ENCODE measurements around the gene MRAP. TPM values are rescaled to one million over a fixed set of nuclear protein-coding genes. Genes with fewer than 3 reads are reported as not detected.

MRAP gene
- under 1 TPM in 1 of 5 donors, not detected in 4; 0.55 TPM for total RNA-seq
- under 1 TPM in 1 of 3 donors, not detected in 2; 0.30 TPM for polyA plus RNA-seq
- long read RNA-seq, donor 1, result 0 reads
- long read RNA-seq, donor 2, result 0 reads
- long read RNA-seq, donor 3, result 0 reads
- long read RNA-seq, donor 4, result 0 reads
- long read RNA-seq, donor 5, partial matches to known transcripts, result 0 of 1 reads
- long read RNA-seq, donor 5, other reads (novel, unspliced or antisense), result 0 of 1 reads
- long read RNA-seq, donor 6, result 0 reads
- long read RNA-seq, donor 7, result 0 reads
- long read RNA-seq, donor 8, result 0 reads
- long read RNA-seq, donor 9, result 0 reads
- long read RNA-seq, donor 10, partial matches to known transcripts, result 0 of 1 reads
- long read RNA-seq, donor 10, other reads (novel, unspliced or antisense), result 0 of 1 reads

GRCh38 chr21:32298658-32299081, at the start of gene MRAP:
Gene MRAP, plus strand, starts transcription at chr21:32298855. Its CDS starts 117 bp downstream, at chr21:32298972.
- 69 to 84% (median 73%) methylated on average over 8 to 14 of the region's 14 CpGs for WGBS, 5 donors

GRCh38 chr21:32249511-32250280, 49.0 kb upstream of the MRAP start:
- TF ChIP-seq CTCF (IDR thresholded peaks at IDR 0.05), result no peak
- TF ChIP-seq POLR2AphosphoS5 (IDR thresholded peaks at IDR 0.05), result no peak
- no peak for TF ChIP-seq POLR2A (IDR thresholded peaks at IDR 0.05)
- no peak for TF ChIP-seq EP300 (IDR thresholded peaks at IDR 0.05)
- intact Hi-C loops (cut with DNase I; ENCODE audit: low total_unique reads), result loop anchor here (10.0 kb wide), 1 partner anchor 455 kb away; no protein-coding TSS in a partner anchor
- H3K4me3 ChIP-seq, result no peak overlapping the region
- H3K9me3 ChIP-seq, result no peaks in the 10 kb centered on the region
- H3K27ac ChIP-seq, result no peak overlapping the region
- DNase-seq, result no peak
- H3K27me3 ChIP-seq, result peaks cover 0 to 7% (median 0%) of the 10 kb centered on the region in 3 donors
- H3K4me1 ChIP-seq, result peaks cover 0 to 11% (median 5%) of the 10 kb centered on the region in 4 donors
- H3K36me3 ChIP-seq, result no peaks in the 10 kb centered on the region
- WGBS, 5 donors, result 76 to 85% (median 79%) methylated on average over 15 of the region's 15 CpGs

More at GRCh38 chr21:32298658-32299081, at the start of gene MRAP:
- Histone ChIP-seq H3K9me3 (no peaks in the 10 kb centered on the region), H3K27ac (no peak within 1 kb of the TSS), H3K36me3 (peaks cover 0 to 9% (median 0%) of the 10 kb centered on the region in 4 donors), H3K4me3 (no peak within 1 kb of the TSS), H3K27me3 (no peaks in the 10 kb centered on the region), H3K4me1 (no peaks in the 10 kb centered on the region)
- DNase-seq, result no peak
- no peak for TF ChIP-seq POLR2AphosphoS5 (IDR thresholded peaks at IDR 0.05)
- intact Hi-C loops (cut with DNase I; ENCODE audit: low total_unique reads), result no loop called here

GRCh38 chr21:32252136-32252535, 46.5 kb upstream of the MRAP start:
- no peaks in the 10 kb centered on the region for H3K9me3 ChIP-seq
- no peak overlapping the region for H3K27ac ChIP-seq
- H3K36me3 ChIP-seq, result no peaks in the 10 kb centered on the region
- H3K27me3 ChIP-seq, result peaks cover 0 to 7% (median 0%) of the 10 kb centered on the region in 3 donors
- peaks cover 2 to 23% (median 13%) of the 10 kb centered on the region in 4 donors for H3K4me1 ChIP-seq
- TF ChIP-seq POLR2AphosphoS5 (IDR thresholded peaks at IDR 0.05) (no peak), POLR2A (IDR thresholded peaks at IDR 0.05) (no peak), CTCF (IDR thresholded peaks at IDR 0.05) (no peak), EP300 (IDR thresholded peaks at IDR 0.05) (no peak)
- no peak overlapping the region for H3K4me3 ChIP-seq
- intact Hi-C loops (cut with DNase I; ENCODE audit: low total_unique reads), result loop anchor here (10.0 kb wide), 1 partner anchor 457 kb away; no protein-coding TSS in a partner anchor
- no peak for DNase-seq

- peak in 1 of 2 donors; percentile 83 for DNase-seq
- no peaks in the 10 kb centered on the region for H3K9me3 ChIP-seq
- no peaks in the 10 kb centered on the region for H3K27me3 ChIP-seq
- no peaks in the 10 kb centered on the region for H3K36me3 ChIP-seq
- TF ChIP-seq EP300 (IDR thresholded peaks at IDR 0.05) (no peak), POLR2AphosphoS5 (IDR thresholded peaks at IDR 0.05) (peak in 2 of 3 donors; percentile 5 to 53)
- peak overlapping the region in 2 of 5 donors; percentile 23 to 32 for H3K27ac ChIP-seq
- WGBS, 5 donors, result 41 to 70% (median 68%) methylated on average over 3 to 7 of the region's 7 CpGs
- H3K4me1 ChIP-seq, result peaks cover 4 to 34% (median 23%) of the 10 kb centered on the region in 4 donors
- no peak overlapping the region for H3K4me3 ChIP-seq
- intact Hi-C loops (cut with DNase I; ENCODE audit: low total_unique reads), result loop anchor here (10.0 kb wide), 1 partner anchor 458 kb away; no protein-coding TSS in a partner anchor
These were observed 45.4 kb upstream of the MRAP start for GRCh38 chr21:32253215-32253641.

- no peak for TF ChIP-seq EP300 (IDR thresholded peaks at IDR 0.05)
- no peak for TF ChIP-seq CTCF (IDR thresholded peaks at IDR 0.05)
- TF ChIP-seq POLR2AphosphoS5 (IDR thresholded peaks at IDR 0.05), result no peak
- TF ChIP-seq POLR2A (IDR thresholded peaks at IDR 0.05), result no peak
- no peak overlapping the region for H3K4me3 ChIP-seq
- H3K9me3 ChIP-seq, result no peaks in the 10 kb centered on the region
- peaks cover 4 to 39% (median 24%) of the 10 kb centered on the region in 4 donors for H3K4me1 ChIP-seq
- H3K36me3 ChIP-seq, result no peaks in the 10 kb centered on the region
- peak overlapping the region in 2 of 5 donors; percentile 25 to 64 for H3K27ac ChIP-seq
- 76 to 86% (median 80%) methylated on average over 12 of the region's 12 CpGs for WGBS, 5 donors
- intact Hi-C loops (cut with DNase I; ENCODE audit: low total_unique reads), result loop anchor here (10.0 kb wide), 1 partner anchor 461 kb away; no protein-coding TSS in a partner anchor
- H3K27me3 ChIP-seq, result no peaks in the 10 kb centered on the region
- DNase-seq, result no peak
These were observed 42.4 kb upstream of the MRAP start for GRCh38 chr21:32256251-32256650.

All from stomach (tissue), 19 donors.